CD14-positive monocyte (primary cell): ENCODE data around the gene TMEM221. TPM values are rescaled to one million over a fixed set of nuclear protein-coding genes. Genes with fewer than 3 reads are reported as not detected.

Source experiments
- DNase-seq, 3 donors: peaks; one replicate each; pipeline ENCODE4 v3.0.0-alpha.2; 2011 to 2022
- H2AFZ ChIP-seq: 2 replicates; pipeline ENCODE4 v1.6.0; 2012; ENCODE audit warnings: mild to moderate bottlenecking, low read depth, low read length, inconsistent platforms; ENCODE audit not compliant: insufficient read depth, poor library complexity, severe bottlenecking
- H3K27ac ChIP-seq, 2 donors: 1 replicate in 1 of 2; 2 replicates in 1 of 2; pipeline ENCODE4 v1.5.1; 2012 to 2013; ENCODE audit warnings: low read length in 2 of 2, control low read depth in 1 of 2, inconsistent platforms in 1 of 2, low read depth in 1 of 2, mild to moderate bottlenecking in 1 of 2
- H3K27me3 ChIP-seq, 2 donors: one replicate each; pipeline versions ENCODE4 v1.6.0 to v1.6.1; 2011 to 2013; ENCODE audit warnings: low read length in 2 of 2; ENCODE audit not compliant: control insufficient read depth in 2 of 2, insufficient read depth in 2 of 2
- H3K36me3 ChIP-seq, 2 donors: replicated peaks in 1 of 2; 1 replicate in 1 of 2; 2 replicates in 1 of 2; pipeline versions ENCODE4 v1.5.1 to v1.6.1; 2012 to 2013; ENCODE audit warnings: low read length in 2 of 2, control low read depth in 1 of 2, inconsistent platforms in 1 of 2, mild to moderate bottlenecking in 1 of 2; ENCODE audit not compliant: insufficient read depth in 2 of 2, control insufficient read depth in 1 of 2
- H3K4me1 ChIP-seq, 2 donors: 1 replicate in 1 of 2; 2 replicates in 1 of 2; pipeline versions ENCODE4 v1.5.1 to v1.6.1; 2012 to 2013; ENCODE audit warnings: low read length in 2 of 2, control low read depth in 1 of 2, inconsistent platforms in 1 of 2, mild to moderate bottlenecking in 1 of 2, moderate library complexity in 1 of 2; ENCODE audit not compliant: insufficient read depth in 2 of 2, control insufficient read depth in 1 of 2
- H3K4me2 ChIP-seq: replicated peaks from 2 replicates; pipeline ENCODE3; 2012; ENCODE audit warnings: low read length, moderate library complexity, mild to moderate bottlenecking; ENCODE audit not compliant: poor library complexity, severe bottlenecking; ENCODE audit errors: extremely low read depth
- H3K4me3 ChIP-seq, 3 experiments: fragments of 200-600 bp in 1 of 3; sonication (generic) in 1 of 3; replicated peaks in 1 of 3; 1 replicate in 2 of 3; 2 replicates in 1 of 3; pipeline ENCODE4 v1.5.1; 2011 to 2013; ENCODE audit warnings: low read length in 3 of 3, mild to moderate bottlenecking in 3 of 3, control low read depth in 2 of 3, low read depth in 2 of 3, inconsistent platforms in 1 of 3, moderate library complexity in 1 of 3
- H3K79me2 ChIP-seq: 2 replicates; pipeline ENCODE4 v1.6.0; 2012; ENCODE audit warnings: mild to moderate bottlenecking, control low read depth, inconsistent platforms, low read length, moderate library complexity; ENCODE audit not compliant: insufficient read depth
- H3K9ac ChIP-seq: 2 replicates; pipeline ENCODE4 v1.6.0; 2017; ENCODE audit warnings: low read length, mild to moderate bottlenecking; ENCODE audit not compliant: insufficient read depth, poor library complexity, severe bottlenecking
- H3K9me3 ChIP-seq, 2 donors: replicated peaks in 1 of 2; 1 replicate in 1 of 2; 2 replicates in 1 of 2; pipeline versions ENCODE4 v1.5.1 to v1.6.1; 2012 to 2013; ENCODE audit warnings: low read length in 2 of 2, control low read depth in 1 of 2; ENCODE audit not compliant: control insufficient read depth in 1 of 2, insufficient read depth in 1 of 2
- H4K20me1 ChIP-seq: 2 replicates; pipeline ENCODE4 v1.6.0; 2012; ENCODE audit warnings: mild to moderate bottlenecking, low read length, control low read depth, moderate library complexity; ENCODE audit not compliant: insufficient read depth
- H3K27ac Mint-ChIP-seq, 7 donors: one replicate each; pipeline ENCODE4 v1.8.0; 2020; ENCODE audit warnings: mild to moderate bottlenecking in 7 of 7, mixed read lengths in 7 of 7, moderate library complexity in 6 of 7, inconsistent platforms in 2 of 7
- H3K27me3 Mint-ChIP-seq, 3 donors: one replicate each; pipeline ENCODE4 v1.8.0; 2021 to 2022; ENCODE audit warnings: low read depth in 3 of 3, mild to moderate bottlenecking in 3 of 3, mixed read lengths in 3 of 3, moderate library complexity in 3 of 3, inconsistent platforms in 1 of 3
- H3K36me3 Mint-ChIP-seq, 2 donors: one replicate each; pipeline ENCODE4 v1.8.0; 2020; ENCODE audit warnings: mixed read lengths in 2 of 2, inconsistent platforms in 1 of 2, mild to moderate bottlenecking in 1 of 2
- H3K4me1 Mint-ChIP-seq: one replicate; pipeline ENCODE4 v1.8.0; 2020; ENCODE audit warnings: mild to moderate bottlenecking, mixed read lengths
- H3K4me3 Mint-ChIP-seq, 2 donors: one replicate each; pipeline ENCODE4 v1.8.0; 2020; ENCODE audit warnings: mild to moderate bottlenecking in 2 of 2, mixed read lengths in 2 of 2, moderate library complexity in 1 of 2
- H3K9me3 Mint-ChIP-seq, 7 donors: one replicate each; pipeline ENCODE4 v1.8.0; 2020 to 2022; ENCODE audit warnings: mixed read lengths in 7 of 7, mild to moderate bottlenecking in 6 of 7, moderate library complexity in 6 of 7, inconsistent platforms in 2 of 7
- WGBS: methylation state at CpG from one replicate; pipeline ENCODE4 v1.1.5; 2013; ENCODE audit warnings: missing lambda C conversion rate; ENCODE audit not compliant: insufficient coverage; 5-methylcytosine and 5-hydroxymethylcytosine counted together
- intact Hi-C, 2 donors: fragments of 100-400 bp; cut with micrococcal nuclease; formaldehyde crosslinking; loops; one replicate each; pipeline versions ENCODE4 v1.15.0 to v1.15.1; 2023
- polyA plus RNA-seq, 3 donors: library from polyadenylated mRNA; depleted of rRNA in 1 of 3; unstranded in 2 of 3; stranded (reverse) in 1 of 3; fragments of 300-500 nt in 2 of 3; fragments of >200 nt in 1 of 3; fragmentation: Illumina TruSeq in 2 of 3; gene quantifications; 1 replicate in 2 of 3; 2 replicates in 1 of 3; pipeline ENCODE4 v1.2.3, GENCODE V29; 2012 to 2021
- TF ChIP-seq, protein P1 (sequence below): fragments of 200-600 bp; IDR thresholded peaks from one replicate; pipeline ENCODE4 v1.8.0; 2022; ENCODE audit warnings: antibody characterized with exemption, mild to moderate bottlenecking

TMEM221 gene
- polyA plus RNA-seq, 3 donors, result not detected

GRCh38 chr19:17418710-17419109 is 29.8 kb downstream of the TMEM221 start:
- Histone ChIP-seq H4K20me1 (no peaks in the 10 kb centered on the region), H3K27me3 (no peaks in the 10 kb centered on the region), H3K27ac (no peak overlapping the region), H3K4me2 (peak overlapping the region; percentile 94), H2AFZ (peak overlapping the region; percentile 99), H3K4me1 (peaks cover 15 to 21% of the 10 kb centered on the region in 2 donors), H3K4me3 (peak overlapping the region in 1 of 3 experiments; percentile 83), H3K9ac (no peak overlapping the region), H3K9me3 (no peaks in the 10 kb centered on the region), H3K79me2 (no peaks in the 10 kb centered on the region), H3K36me3 (peaks cover 17 to 40% of the 10 kb centered on the region in 2 donors)
- peaks cover 35 to 51% of the 10 kb centered on the region in 2 donors for H3K36me3 Mint-ChIP-seq
- DNase-seq, result no peak
- H3K27ac Mint-ChIP-seq, result peak overlapping the region in 3 of 7 donors; percentile 41 to 96 (median 94)
- TF ChIP-seq, protein P1, sequence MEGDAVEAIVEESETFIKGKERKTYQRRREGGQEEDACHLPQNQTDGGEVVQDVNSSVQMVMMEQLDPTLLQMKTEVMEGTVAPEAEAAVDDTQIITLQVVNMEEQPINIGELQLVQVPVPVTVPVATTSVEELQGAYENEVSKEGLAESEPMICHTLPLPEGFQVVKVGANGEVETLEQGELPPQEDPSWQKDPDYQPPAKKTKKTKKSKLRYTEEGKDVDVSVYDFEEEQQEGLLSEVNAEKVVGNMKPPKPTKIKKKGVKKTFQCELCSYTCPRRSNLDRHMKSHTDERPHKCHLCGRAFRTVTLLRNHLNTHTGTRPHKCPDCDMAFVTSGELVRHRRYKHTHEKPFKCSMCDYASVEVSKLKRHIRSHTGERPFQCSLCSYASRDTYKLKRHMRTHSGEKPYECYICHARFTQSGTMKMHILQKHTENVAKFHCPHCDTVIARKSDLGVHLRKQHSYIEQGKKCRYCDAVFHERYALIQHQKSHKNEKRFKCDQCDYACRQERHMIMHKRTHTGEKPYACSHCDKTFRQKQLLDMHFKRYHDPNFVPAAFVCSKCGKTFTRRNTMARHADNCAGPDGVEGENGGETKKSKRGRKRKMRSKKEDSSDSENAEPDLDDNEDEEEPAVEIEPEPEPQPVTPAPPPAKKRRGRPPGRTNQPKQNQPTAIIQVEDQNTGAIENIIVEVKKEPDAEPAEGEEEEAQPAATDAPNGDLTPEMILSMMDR, result no peak
- no CpG with 5 or more reads among the region's 3 CpGs for WGBS
- H3K9me3 Mint-ChIP-seq, result no peaks in the 10 kb centered on the region
- H3K27me3 Mint-ChIP-seq, result peaks cover 0 to 2% (median 0%) of the 10 kb centered on the region in 3 donors
- H3K4me1 Mint-ChIP-seq, result peaks cover 20% of the 10 kb centered on the region
- no peak overlapping the region for H3K4me3 Mint-ChIP-seq
- intact Hi-C loops, result loop anchor here in 1 of 2 donors (2.0 to 5.0 kb wide), 2 partner anchors 14 to 1499 kb away; partner anchors contain the start of genes BST2, COPE and DDX49

DNA sequence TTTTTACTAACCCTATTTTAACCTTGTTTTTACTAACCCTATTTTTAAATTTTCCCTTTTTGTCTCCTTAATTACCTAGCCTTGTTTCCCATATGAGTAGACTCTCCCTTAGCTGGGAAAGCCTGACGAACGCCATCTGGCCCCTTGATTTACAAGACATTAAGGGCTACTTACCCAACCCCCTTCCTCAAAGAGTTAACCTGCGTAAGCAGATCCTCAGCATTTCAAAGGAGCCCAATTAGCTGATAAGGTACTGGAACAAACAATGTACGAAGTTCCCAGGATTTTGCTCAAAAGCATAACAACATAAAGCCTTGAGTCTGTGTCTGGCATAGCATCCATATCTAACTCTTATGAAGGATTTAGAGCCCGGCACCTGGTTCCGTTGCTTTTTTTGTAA is 33.3 kb downstream of the TMEM221 start:
- H3K4me1 ChIP-seq, result peaks cover 7 to 12% of the 10 kb centered on the region in 2 donors
- H3K9me3 ChIP-seq, result no peaks in the 10 kb centered on the region
- no peaks in the 10 kb centered on the region for H3K27me3 Mint-ChIP-seq
- H2AFZ ChIP-seq, result no peak overlapping the region
- H3K4me2 ChIP-seq, result no peak overlapping the region
- H3K79me2 ChIP-seq, result peaks cover under 1% of the 10 kb centered on the region
- WGBS, result 94% methylated on average over 4 of the region's 6 CpGs
- H3K27me3 ChIP-seq, result no peaks in the 10 kb centered on the region
- no peak overlapping the region for H3K9ac ChIP-seq
- H3K4me3 Mint-ChIP-seq, result no peak overlapping the region
- peaks cover 46 to 61% of the 10 kb centered on the region in 2 donors for H3K36me3 Mint-ChIP-seq
- no peak overlapping the region for H3K27ac Mint-ChIP-seq
- peaks cover 25% of the 10 kb centered on the region for H4K20me1 ChIP-seq
- no peak overlapping the region for H3K4me3 ChIP-seq
- TF ChIP-seq, protein P1, result no peak
- H3K4me1 Mint-ChIP-seq, result peaks cover 21% of the 10 kb centered on the region
- intact Hi-C loops, result loop anchor here in 1 of 2 donors (5.0 kb wide), 1 partner anchor 1502 kb away; the partner anchor contains the start of genes COPE and DDX49
- H3K9me3 Mint-ChIP-seq, result no peaks in the 10 kb centered on the region
- H3K27ac ChIP-seq, result no peak overlapping the region
- peaks cover 36 to 51% of the 10 kb centered on the region in 2 donors for H3K36me3 ChIP-seq
- DNase-seq, result no peak
